ENCODE measurements around the gene SKP1.

Gene SKP1

DNA sequence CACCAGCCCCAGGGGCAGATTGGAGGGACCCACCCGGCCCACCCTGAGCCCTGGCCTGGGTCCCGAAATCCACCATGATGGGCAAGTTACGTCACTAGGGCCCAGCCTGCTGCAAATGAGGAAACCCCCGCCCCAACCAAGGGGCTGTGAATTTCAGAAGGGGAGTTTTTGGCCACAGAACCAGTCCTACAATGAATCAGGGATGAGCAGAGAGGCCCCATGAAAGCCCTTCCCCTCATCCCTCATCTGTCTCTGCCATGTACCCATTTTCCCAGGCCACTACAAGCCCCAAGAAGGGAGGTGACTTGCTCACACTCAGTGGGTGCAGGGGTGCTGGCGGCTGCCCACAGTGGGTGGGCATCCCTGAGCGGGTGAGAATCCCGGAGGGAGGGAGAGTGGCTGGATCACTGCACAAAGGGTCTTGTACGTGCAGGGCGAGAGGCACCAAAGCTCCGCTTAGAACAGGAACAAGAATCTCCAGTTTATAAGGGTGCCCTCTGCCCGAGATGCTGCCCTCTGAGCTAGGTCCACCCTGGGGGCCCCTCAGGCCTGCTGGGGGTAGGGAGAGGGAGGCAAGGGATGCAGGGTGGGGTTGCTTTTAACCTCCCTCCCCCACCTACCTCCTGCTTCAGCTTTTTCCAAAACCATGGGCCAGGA lies 72.6 kb downstream of the SKP1 start:
- in situ Hi-C loops (cut with HindIII; ENCODE audit: low pct_unique_long_range_greater_than_20kb, low sequenced_read_pairs): no loop called here
- TF ChIP-seq JUND (IDR thresholded peaks at IDR 0.05; ENCODE audit: low read depth): no peak
- no peak for DNase-seq (ENCODE audit: low read depth in 1 of 2, low spot score in 1 of 2)

DNA sequence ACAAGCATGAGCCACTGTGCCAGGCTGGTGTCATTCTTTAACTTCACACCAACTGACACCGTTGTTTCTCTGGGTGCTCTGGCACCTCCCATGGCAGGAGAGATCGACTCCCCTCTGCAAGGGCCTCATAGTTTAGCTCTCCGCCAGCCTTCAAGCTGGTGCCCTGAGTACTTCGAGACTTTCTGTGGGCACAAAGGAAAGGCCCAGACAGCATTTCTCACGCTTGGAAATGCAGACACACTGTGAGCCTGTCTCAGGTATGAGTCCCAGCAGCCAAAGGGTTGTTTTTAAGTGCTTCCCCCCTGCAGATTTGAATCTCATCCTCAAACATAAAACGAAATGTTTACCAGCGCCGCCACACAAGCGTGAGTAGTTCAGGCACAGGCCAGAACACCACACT lies 73.4 kb downstream of the SKP1 start:
- in situ Hi-C loops (cut with HindIII; ENCODE audit: low pct_unique_long_range_greater_than_20kb, low sequenced_read_pairs): no loop called here

DNA sequence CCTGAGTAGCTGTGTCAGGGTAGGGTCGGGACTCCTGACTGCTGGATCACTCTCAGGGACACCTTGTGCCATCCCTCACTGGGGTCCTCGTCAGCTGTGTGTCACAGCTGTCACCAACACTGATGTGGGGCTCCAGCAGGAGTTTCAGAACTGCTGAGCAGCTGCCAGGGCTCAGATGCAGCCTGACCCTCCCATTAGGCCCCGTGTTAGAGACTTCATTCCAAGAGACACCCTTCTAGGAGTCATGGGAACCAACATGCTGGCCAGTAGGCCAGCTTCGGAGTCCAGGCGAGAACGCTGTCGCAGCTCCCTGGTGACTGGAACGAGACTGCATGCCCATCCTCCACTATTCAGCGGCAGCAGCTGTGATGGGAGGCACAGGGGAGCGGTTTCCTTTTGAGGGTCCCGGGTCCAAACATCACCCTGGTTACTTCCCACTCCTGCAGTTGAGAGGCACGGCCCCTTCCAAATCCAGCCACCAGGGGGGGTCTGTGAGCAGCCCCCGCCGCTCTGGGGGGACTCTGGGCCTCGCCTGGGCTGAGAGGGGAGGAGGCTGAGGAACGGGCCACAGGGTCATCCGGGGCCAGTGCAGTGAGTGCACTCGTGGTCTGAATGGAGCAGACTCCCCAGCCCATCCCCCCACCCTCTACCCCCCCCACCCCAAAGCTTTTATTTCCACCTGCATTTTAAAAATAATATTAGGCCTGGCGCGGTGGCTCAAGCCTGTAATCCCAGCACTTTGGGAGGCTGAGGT lies 74.9 kb downstream of the SKP1 start:
- in situ Hi-C loops (cut with HindIII; ENCODE audit: low pct_unique_long_range_greater_than_20kb, low sequenced_read_pairs): no loop called here
- DNase-seq (ENCODE audit: low read depth in 1 of 2, low spot score in 1 of 2): peak; percentile 48 to 49

More for the DNA sequence above, 73.4 kb downstream of the SKP1 start:
- TF ChIP-seq JUND (IDR thresholded peaks at IDR 0.05; ENCODE audit: low read depth): no peak
- DNase-seq (ENCODE audit: low read depth in 1 of 2, low spot score in 1 of 2): no peak

DNA sequence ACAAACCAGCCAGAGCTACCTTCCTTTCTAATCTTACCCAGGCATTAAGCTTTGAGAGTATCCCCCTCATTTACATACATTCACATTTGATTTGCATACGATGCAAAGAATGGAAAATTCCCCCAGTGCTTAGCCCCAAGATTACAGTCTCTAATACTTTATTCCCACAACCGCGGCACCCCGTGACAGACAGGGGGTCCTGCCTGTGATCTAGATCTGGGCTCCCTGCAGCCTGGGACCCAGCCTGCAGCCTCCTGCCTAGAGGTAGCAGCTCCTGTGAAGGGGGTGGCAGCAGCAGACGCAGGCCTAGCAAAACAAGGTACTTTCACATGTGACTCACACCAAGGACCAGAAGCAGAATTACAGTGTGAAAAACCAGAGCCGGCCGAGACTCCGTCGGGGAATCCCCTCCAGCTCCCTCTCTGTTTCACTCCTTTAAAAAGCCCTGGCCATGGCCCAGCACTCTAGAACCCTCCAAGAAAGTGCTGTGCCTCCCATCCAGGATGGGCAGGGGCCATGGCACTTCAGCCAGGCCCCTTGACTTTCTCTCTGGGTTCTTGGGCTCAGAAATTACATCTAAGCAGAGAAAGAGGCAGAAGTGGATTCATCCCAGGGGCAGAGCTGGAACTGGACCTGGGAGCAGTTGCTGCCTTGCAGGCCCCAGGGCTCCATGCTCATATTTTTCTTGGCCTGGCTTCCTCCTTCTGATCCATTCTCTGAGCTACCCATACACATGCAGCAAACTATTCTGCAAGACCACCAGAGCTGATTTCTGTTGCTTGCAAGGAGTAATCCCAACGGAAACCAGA lies 76.3 kb downstream of the SKP1 start:
- in situ Hi-C loops (cut with HindIII; ENCODE audit: low pct_unique_long_range_greater_than_20kb, low sequenced_read_pairs): no loop called here
- TF ChIP-seq JUND (IDR thresholded peaks at IDR 0.05; ENCODE audit: low read depth): no peak
- no peak for DNase-seq (ENCODE audit: low read depth in 1 of 2, low spot score in 1 of 2)

More for the DNA sequence above, 74.9 kb downstream of the SKP1 start:
- no peak for TF ChIP-seq JUND (IDR thresholded peaks at IDR 0.05; ENCODE audit: low read depth)

DNA sequence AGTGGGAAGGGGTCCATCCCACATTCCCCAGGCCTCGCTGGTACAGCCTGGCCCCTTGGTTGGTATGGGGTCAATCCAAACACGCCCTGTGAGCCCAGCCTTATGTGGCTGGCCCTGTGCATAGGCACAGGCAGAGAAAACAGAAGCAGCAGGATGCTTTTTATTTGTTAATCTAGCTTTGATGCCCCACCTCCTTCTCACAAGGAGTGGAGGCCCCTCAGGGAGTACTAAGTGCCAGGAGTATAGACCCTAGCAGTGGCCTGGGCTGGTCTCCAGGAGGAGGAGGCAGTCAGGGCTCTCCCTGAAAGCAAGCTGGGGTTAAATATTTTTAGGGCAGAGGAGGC lies 76.8 kb downstream of the SKP1 start:
- in situ Hi-C loops (cut with HindIII; ENCODE audit: low pct_unique_long_range_greater_than_20kb, low sequenced_read_pairs): no loop called here

DNA sequence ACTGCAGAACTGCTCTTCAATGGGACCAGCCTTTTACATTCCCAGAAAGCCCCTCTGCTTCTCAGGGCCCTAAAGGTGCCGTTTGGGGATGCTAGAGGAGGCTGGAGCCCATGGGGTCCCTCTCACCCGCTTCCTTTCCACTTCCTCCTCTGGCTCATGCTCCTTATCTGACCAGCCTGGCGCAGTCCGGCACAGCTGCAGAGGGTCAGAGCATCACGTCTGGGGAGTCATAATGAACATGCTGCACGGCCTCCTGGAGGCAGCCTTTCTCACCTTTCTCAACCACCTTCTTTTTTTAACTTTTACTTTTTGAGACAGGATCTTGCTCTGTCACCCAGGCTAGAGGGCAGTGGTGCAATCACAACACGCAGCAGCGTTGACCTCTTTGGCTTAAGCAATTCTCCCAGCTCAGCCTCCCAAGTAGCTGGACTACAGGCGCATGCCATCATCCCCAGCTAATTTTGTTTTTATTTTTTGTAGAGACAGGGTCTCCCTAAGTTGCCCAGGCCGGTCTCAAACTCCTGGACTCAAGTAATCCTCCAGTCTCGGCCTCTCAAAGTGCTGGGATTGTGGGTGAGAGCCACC lies 77.4 kb downstream of the SKP1 start:
- no peak for TF ChIP-seq JUND (IDR thresholded peaks at IDR 0.05; ENCODE audit: low read depth)
- DNase-seq (ENCODE audit: low read depth in 1 of 2, low spot score in 1 of 2): no peak
- in situ Hi-C loops (cut with HindIII; ENCODE audit: low pct_unique_long_range_greater_than_20kb, low sequenced_read_pairs): no loop called here

More for the DNA sequence above, 76.8 kb downstream of the SKP1 start:
- DNase-seq (ENCODE audit: low read depth in 1 of 2, low spot score in 1 of 2): no peak
- no peak for TF ChIP-seq JUND (IDR thresholded peaks at IDR 0.05; ENCODE audit: low read depth)

Measured in T47D (cell line).